Caco-2 (cell line): ENCODE measurements around the gene CLEC4M. TPM values are rescaled to one million over a fixed set of nuclear protein-coding genes. Genes with fewer than 3 reads are reported as not detected.

Source experiments
- BruUV-seq: library from RNA; stranded (reverse); fragments of 400-500 nt; replicated peaks from 2 replicates; lab custom pipeline; 2021; lab: Mats Ljungman, UMichigan
- CTCF ChIA-PET: fragments of 300-600 bp; sonication (Branson Sonifier 250); formaldehyde crosslinking; loops from one replicate; lab custom pipeline; 2022; ENCODE audit warnings: antibody characterized with exemption; lab: Charles Lee
- POLR2A ChIA-PET: fragments of 300-600 bp; sonication (Branson Sonifier 250); formaldehyde crosslinking; loops from one replicate; lab custom pipeline; 2022; ENCODE audit warnings: antibody characterized with exemption; lab: Charles Lee
- DNase-seq, 2 experiments: peaks; one replicate each; pipeline versions ENCODE4 v3.0.0 to v3.0.0-alpha.2; 2020 to 2022
- H3K27me3 ChIP-seq: replicated peaks from 2 replicates; pipeline ENCODE4 v1.6.0; 2011; ENCODE audit warnings: low read length; ENCODE audit not compliant: control insufficient read depth, insufficient read depth
- H3K36me3 ChIP-seq: 2 replicates; pipeline ENCODE4 v1.5.1; 2011; ENCODE audit warnings: low read length; ENCODE audit not compliant: control insufficient read depth, insufficient read depth
- H3K4me1 ChIP-seq: fragments of 250-450 bp; sonication (Bioruptor Pico); 2 replicates; pipeline ENCODE4 v1.5.1; 2020; ENCODE audit warnings: mild to moderate bottlenecking
- H3K4me3 ChIP-seq: 2 replicates; pipeline ENCODE4 v1.5.1; 2011; ENCODE audit warnings: low read depth, mild to moderate bottlenecking, control low read depth, low read length
- H3K9me3 ChIP-seq: fragments of 250-450 bp; sonication (Bioruptor Pico); 2 replicates; pipeline ENCODE4 v1.5.1; 2020; ENCODE audit warnings: mild to moderate bottlenecking, moderate library complexity
- H3K27ac Mint-ChIP-seq: one replicate; pipeline ENCODE4 v1.8.0; 2022; ENCODE audit warnings: mixed read lengths; ENCODE audit not compliant: unreplicated experiment
- H3K27me3 Mint-ChIP-seq: one replicate; pipeline ENCODE4 v1.8.0; 2022; ENCODE audit warnings: mixed read lengths; ENCODE audit not compliant: insufficient read depth, unreplicated experiment
- H3K36me3 Mint-ChIP-seq: one replicate; pipeline ENCODE4 v1.8.0; 2022; ENCODE audit warnings: mild to moderate bottlenecking, mixed read lengths; ENCODE audit not compliant: insufficient read depth, unreplicated experiment
- H3K4me1 Mint-ChIP-seq: one replicate; pipeline ENCODE4 v1.8.0; 2022; ENCODE audit warnings: low read depth, mixed read lengths; ENCODE audit not compliant: unreplicated experiment
- H3K4me3 Mint-ChIP-seq: one replicate; pipeline ENCODE4 v1.8.0; 2022; ENCODE audit warnings: mild to moderate bottlenecking, moderate library complexity, mixed read lengths; ENCODE audit not compliant: unreplicated experiment
- H3K9me3 Mint-ChIP-seq: one replicate; pipeline ENCODE4 v1.8.0; 2022; ENCODE audit warnings: mixed read lengths; ENCODE audit not compliant: unreplicated experiment
- CTCF ChIP-seq, 2 experiments: fragments of 200-600 bp in 1 of 2; IDR thresholded peaks; 1 replicate in 1 of 2; 2 replicates in 1 of 2; pipeline versions ENCODE4 v1.5.1 to v1.8.0; 2011 to 2022; ENCODE audit warnings: antibody characterized with exemption in 1 of 2, control low read depth in 1 of 2, inconsistent platforms in 1 of 2, low read depth in 1 of 2, low read length in 1 of 2, mild to moderate bottlenecking in 1 of 2, moderate library complexity in 1 of 2; ENCODE audit not compliant: insufficient read depth in 1 of 2, severe bottlenecking in 1 of 2, unreplicated experiment in 1 of 2
- intact Hi-C: fragments of 100-400 bp; cut with micrococcal nuclease; formaldehyde crosslinking; loops from one replicate; pipeline ENCODE4 v1.10.0; 2022; ENCODE audit not compliant: unreplicated experiment
- total RNA-seq: library from RNA; stranded (reverse); gene quantifications from 2 replicates; pipeline ENCODE4 v1.2.3, GENCODE V29; 2022

The CLEC4M gene
- total RNA-seq, 1 experiment from 2014 or later = not detected

GRCh38 chr19:7781157-7781556, 18.1 kb downstream of the CLEC4M start:
- Mint-ChIP-seq H3K36me3 (no peaks in the 10 kb centered on the region), H3K4me3 (no peak overlapping the region), H3K27me3 (no peaks in the 10 kb centered on the region), H3K4me1 (peaks cover 25% of the 10 kb centered on the region), H3K9me3 (no peaks in the 10 kb centered on the region), H3K27ac (no peak overlapping the region)
- Histone ChIP-seq H3K4me3 (no peak overlapping the region), H3K4me1 (peaks cover 13% of the 10 kb centered on the region), H3K9me3 (no peaks in the 10 kb centered on the region), H3K36me3 (no peaks in the 10 kb centered on the region), H3K27me3 (no peaks in the 10 kb centered on the region)
- DNase-seq = peak in 1 of 2 experiments; percentile 38
- CTCF ChIA-PET = interaction anchor here (1.0 kb wide), 1 partner anchor 19 kb away, joined by 3 read pairs; no protein-coding TSS in a partner anchor
- no TSS peak for BruUV-seq
- TF ChIP-seq CTCF (IDR thresholded peaks at IDR 0.05; ENCODE audit: insufficient read depth in 1 of 2, low read depth in 1 of 2, low read length in 1 of 2, severe bottlenecking in 1 of 2, unreplicated experiment in 1 of 2) = no peak
- intact Hi-C loops = loop anchor here (1.0 kb wide), 1 partner anchor 18 kb away; no protein-coding TSS in a partner anchor
- POLR2A ChIA-PET = no interaction called here

- Histone ChIP-seq H3K27me3 (no peaks in the 10 kb centered on the region), H3K9me3 (no peaks in the 10 kb centered on the region), H3K4me1 (peaks cover 13% of the 10 kb centered on the region), H3K36me3 (no peaks in the 10 kb centered on the region), H3K4me3 (no peak overlapping the region)
- Mint-ChIP-seq H3K4me3 (peak overlapping the region; percentile 50), H3K27ac (peak overlapping the region; percentile 79), H3K9me3 (no peaks in the 10 kb centered on the region), H3K4me1 (peaks cover 30% of the 10 kb centered on the region), H3K36me3 (no peaks in the 10 kb centered on the region), H3K27me3 (no peaks in the 10 kb centered on the region)
- no TSS peak for BruUV-seq
- ChIA-PET POLR2A (interaction anchor here (0.6 kb wide), 1 partner anchor 56 kb away, joined by 3 read pairs; no protein-coding TSS in a partner anchor), CTCF (interaction anchor here (0.6 to 2.0 kb wide), 7 partner anchors 8 to 715 kb away, joined by 3 to 14 read pairs (median 4); partner anchors contain the start of genes TRAPPC5 and ZNF557)
- peak; percentile 89 to 90 for DNase-seq
- TF ChIP-seq CTCF (IDR thresholded peaks at IDR 0.05; ENCODE audit: insufficient read depth in 1 of 2, low read depth in 1 of 2, low read length in 1 of 2, severe bottlenecking in 1 of 2, unreplicated experiment in 1 of 2) = no peak
- intact Hi-C loops = loop anchor here (1.0 kb wide), 1 partner anchor 8 kb away; no protein-coding TSS in a partner anchor
These were observed 21.0 kb downstream of the CLEC4M start for GRCh38 chr19:7783991-7784423.

- Mint-ChIP-seq H3K36me3 (no peaks in the 10 kb centered on the region), H3K4me1 (peaks cover 30% of the 10 kb centered on the region), H3K27ac (peak overlapping the region; percentile 51), H3K27me3 (no peaks in the 10 kb centered on the region), H3K4me3 (no peak overlapping the region), H3K9me3 (no peaks in the 10 kb centered on the region)
- H3K4me1 ChIP-seq = peaks cover 13% of the 10 kb centered on the region
- H3K4me3 ChIP-seq = no peak overlapping the region
- ChIA-PET POLR2A (no interaction called here), CTCF (interaction anchor here (2.0 kb wide), 1 partner anchor 15 kb away, joined by 14 read pairs; no protein-coding TSS in a partner anchor)
- no TSS peak for BruUV-seq
- DNase-seq = no peak
- H3K9me3 ChIP-seq = no peaks in the 10 kb centered on the region
- H3K36me3 ChIP-seq = no peaks in the 10 kb centered on the region
- no peaks in the 10 kb centered on the region for H3K27me3 ChIP-seq
- intact Hi-C loops = loop anchor here (1.0 kb wide), 1 partner anchor 7 kb away; no protein-coding TSS in a partner anchor
- no peak for TF ChIP-seq CTCF (IDR thresholded peaks at IDR 0.05; ENCODE audit: insufficient read depth in 1 of 2, low read depth in 1 of 2, low read length in 1 of 2, severe bottlenecking in 1 of 2, unreplicated experiment in 1 of 2)
These were observed 21.8 kb downstream of the CLEC4M start for GRCh38 chr19:7784856-7785255.
